Spinal cord (tissue), 10 donors: ENCODE results near the gene GOLGB1. TPM values are rescaled to one million over a fixed set of nuclear protein-coding genes. Genes with fewer than 3 reads are reported as not detected.
"Not testable (repeated sequence)": the region's sequence is repeated elsewhere in the genome, so short reads cannot be mapped to it uniquely, and the experiment has no call there.

ENCODE experiments used
- DNase-seq, 6 donors: peaks; one replicate each; pipeline versions ENCODE4 v3.0.0 to v3.0.0-alpha.2; 2013 to 2015; ENCODE audit warnings: low spot score in 6 of 6, low read depth in 4 of 6
- H3K27ac ChIP-seq: one replicate; pipeline ENCODE4 v1.5.1; 2013; ENCODE audit warnings: low read depth, low read length, control low read depth
- H3K27me3 ChIP-seq: one replicate; pipeline ENCODE4 v1.6.1; 2013; ENCODE audit warnings: low read length; ENCODE audit not compliant: control insufficient read depth, insufficient read depth
- H3K36me3 ChIP-seq: one replicate; pipeline ENCODE4 v1.6.1; 2013; ENCODE audit warnings: low read length; ENCODE audit not compliant: control insufficient read depth, insufficient read depth
- H3K4me1 ChIP-seq: one replicate; pipeline ENCODE4 v1.6.1; 2013; ENCODE audit warnings: low read length; ENCODE audit not compliant: control insufficient read depth, insufficient read depth
- H3K4me3 ChIP-seq: one replicate; pipeline ENCODE4 v1.5.1; 2013; ENCODE audit warnings: low read depth, low read length, control low read depth
- H3K9me3 ChIP-seq: one replicate; pipeline ENCODE4 v1.6.1; 2013; ENCODE audit warnings: low read length; ENCODE audit not compliant: control insufficient read depth, insufficient read depth
- WGBS: methylation state at CpG from one replicate; pipeline ENCODE4 v1.1.5; 2013; ENCODE audit warnings: missing lambda C conversion rate; ENCODE audit not compliant: insufficient coverage; 5-methylcytosine and 5-hydroxymethylcytosine counted together
- polyA plus RNA-seq, 2 donors: library from polyadenylated mRNA; unstranded; fragments of 120-200 nt; gene quantifications; one replicate each; pipeline ENCODE4 v1.2.1, GENCODE V29; 2013; ENCODE audit not compliant: insufficient read length in 2 of 2
- total RNA-seq, 2 donors: library from RNA; depleted of rRNA in 1 of 2; stranded (reverse); fragments of 120-200 nt in 1 of 2; fragments of >200 nt in 1 of 2; gene quantifications; one replicate each; pipeline versions ENCODE4 v1.2.3 to v1.2.4, GENCODE V29; 2013 to 2014
- donor health status: healthy.

Gene GOLGB1
- total and polyA plus RNA-seq, 4 donors: 40.0 to 74.3 (median 48.0) TPM

DNA sequence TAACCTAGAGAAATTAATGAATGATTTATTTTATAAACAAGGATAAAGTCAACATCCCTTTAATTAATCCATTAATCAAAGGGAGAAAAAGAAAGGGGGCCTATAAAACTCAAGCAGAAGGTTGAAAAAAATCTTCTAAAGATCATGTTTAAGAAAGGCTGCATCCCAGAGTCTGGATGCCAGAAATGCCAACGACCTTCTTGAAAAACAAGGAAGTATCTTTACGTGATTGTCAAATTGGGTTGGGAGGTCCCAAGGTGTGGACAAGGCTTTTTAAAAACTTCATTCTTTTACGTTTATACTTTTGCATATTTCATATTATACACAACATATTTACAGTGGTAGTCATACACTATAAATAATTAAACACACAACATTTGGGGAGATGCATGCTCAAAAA is 1.6 kb downstream of the GOLGB1 start:
- H3K4me3 ChIP-seq: peak overlapping the region; percentile 96
- WGBS: no CpG with 5 or more reads among the region's 3 CpGs
- no peaks in the 10 kb centered on the region for H3K27me3 ChIP-seq
- H3K27ac ChIP-seq: peak overlapping the region; percentile 92
- H3K36me3 ChIP-seq: no peaks in the 10 kb centered on the region
- DNase-seq: no peak
- H3K9me3 ChIP-seq: peaks cover 1% of the 10 kb centered on the region
- H3K4me1 ChIP-seq: peaks cover 3% of the 10 kb centered on the region

GRCh38 chr3:121743106-121743505 is 6.4 kb downstream of the GOLGB1 start:
- DNase-seq, H3K27me3 ChIP-seq, H3K9me3 ChIP-seq, H3K4me1 ChIP-seq, H3K27ac ChIP-seq, H3K4me3 ChIP-seq, H3K36me3 ChIP-seq: not testable (repeated sequence)
- WGBS: no CpG with 5 or more reads among the region's 2 CpGs

- Histone ChIP-seq H3K4me1 (no peaks in the 10 kb centered on the region), H3K9me3 (peaks cover 1% of the 10 kb centered on the region), H3K27ac (no peak overlapping the region), H3K4me3 (no peak overlapping the region), H3K36me3 (no peaks in the 10 kb centered on the region), H3K27me3 (no peaks in the 10 kb centered on the region)
- WGBS: no CpG with 5 or more reads among the region's 2 CpGs
- DNase-seq: peak in 1 of 6 donors; percentile 42
Observed at GRCh38 chr3:121740896-121741295, 8.6 kb downstream of the GOLGB1 start.

DNA sequence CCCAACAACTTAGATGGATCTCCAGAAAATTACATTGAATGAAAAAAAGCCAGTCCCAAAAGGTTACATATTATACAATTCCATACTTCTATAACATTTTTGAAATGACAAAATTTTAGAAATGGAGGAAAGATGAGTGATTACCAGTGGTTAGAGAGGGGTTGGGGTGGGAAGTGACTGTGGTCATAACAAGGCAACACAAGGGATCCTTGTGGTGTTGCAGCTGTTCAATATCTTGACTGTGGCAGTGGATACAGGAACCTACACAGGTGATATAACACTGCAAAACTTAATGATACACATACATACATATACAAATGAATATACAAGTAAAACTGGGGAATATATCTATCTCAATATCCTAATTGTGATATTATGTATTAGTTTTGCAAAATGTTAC is 9.6 kb downstream of the GOLGB1 start:
- H3K4me1 ChIP-seq: no peaks in the 10 kb centered on the region
- no peaks in the 10 kb centered on the region for H3K36me3 ChIP-seq
- peaks cover 1% of the 10 kb centered on the region for H3K9me3 ChIP-seq
- H3K27me3 ChIP-seq: no peaks in the 10 kb centered on the region
- no peak overlapping the region for H3K4me3 ChIP-seq
- no peak for DNase-seq
- H3K27ac ChIP-seq: no peak overlapping the region

DNA sequence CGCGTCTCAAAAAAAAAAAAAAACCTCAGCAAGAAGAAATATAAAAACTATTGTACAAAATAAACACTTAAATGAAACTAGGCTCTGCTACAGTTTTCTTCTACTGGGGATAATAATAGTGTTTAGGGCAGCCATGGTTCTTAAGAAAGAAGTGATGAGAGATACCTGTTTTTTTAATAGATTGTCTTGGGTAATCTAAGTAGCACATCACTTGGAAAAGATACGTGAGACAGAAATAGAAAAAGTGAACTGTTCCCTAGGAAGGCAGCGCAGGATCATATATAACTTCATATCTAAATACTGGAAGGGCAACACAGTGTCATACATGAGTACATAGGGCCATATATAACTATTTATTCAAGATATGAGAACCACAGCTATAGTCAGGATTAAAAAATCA is 11.9 kb downstream of the GOLGB1 start:
- DNase-seq: no peak
- Histone ChIP-seq H3K27ac (no peak overlapping the region), H3K36me3 (no peaks in the 10 kb centered on the region), H3K27me3 (no peaks in the 10 kb centered on the region), H3K9me3 (no peaks in the 10 kb centered on the region), H3K4me3 (no peak overlapping the region), H3K4me1 (no peaks in the 10 kb centered on the region)
- no CpG with 5 or more reads among the region's 4 CpGs for WGBS

DNA sequence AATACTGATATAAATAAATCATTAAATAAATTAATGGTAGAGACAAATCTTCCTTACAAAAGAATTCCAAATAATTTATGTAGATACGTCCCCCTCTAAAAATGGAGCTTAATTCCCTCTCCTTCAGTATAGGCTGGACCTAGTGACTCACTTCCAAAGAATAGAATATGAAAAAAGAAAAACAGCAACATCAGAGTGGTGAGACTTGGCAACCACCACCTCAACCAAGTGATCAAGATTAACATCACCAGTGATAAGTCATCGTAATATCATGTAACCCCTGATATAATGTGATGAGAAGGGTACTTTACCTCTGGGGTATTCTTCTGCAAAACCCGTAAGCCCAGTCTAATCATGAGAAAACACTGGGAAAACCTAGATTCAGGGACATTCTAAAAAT is 13.4 kb downstream of the GOLGB1 start:
- H3K27ac ChIP-seq: no peak overlapping the region
- no CpG with 5 or more reads among the region's 3 CpGs for WGBS
- no peaks in the 10 kb centered on the region for H3K4me1 ChIP-seq
- no peak for DNase-seq
- H3K27me3 ChIP-seq: no peaks in the 10 kb centered on the region
- H3K36me3 ChIP-seq: no peaks in the 10 kb centered on the region
- H3K4me3 ChIP-seq: no peak overlapping the region
- H3K9me3 ChIP-seq: no peaks in the 10 kb centered on the region

DNA sequence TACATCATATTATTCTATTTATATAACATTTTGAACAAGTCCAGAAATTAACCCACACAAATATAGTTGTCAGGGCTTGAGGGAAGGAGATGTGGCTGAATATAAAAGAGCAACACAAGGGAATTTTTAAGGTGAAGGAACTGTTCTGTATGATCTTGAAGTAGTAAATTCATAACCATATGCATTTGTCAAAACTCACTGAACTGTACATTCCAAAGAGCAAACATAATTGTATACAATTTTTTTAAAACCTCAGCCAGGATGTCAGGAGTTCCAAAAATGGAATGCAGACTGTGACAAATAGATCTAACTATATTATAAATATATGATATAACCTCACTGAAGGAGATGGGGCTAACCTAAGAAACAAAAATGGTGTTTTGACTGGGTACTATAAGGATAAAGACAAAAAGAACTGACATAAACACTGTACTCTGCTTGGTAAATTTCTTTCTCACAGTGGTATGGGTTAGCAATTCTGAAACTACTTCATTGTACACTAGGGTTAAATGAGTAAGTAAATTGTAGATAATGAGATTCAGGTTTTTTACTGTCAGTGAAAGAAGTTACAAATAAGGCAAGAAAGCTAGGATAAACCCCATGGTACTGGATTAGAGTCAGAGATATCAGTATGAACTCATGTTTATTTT is 14.4 kb downstream of the GOLGB1 start:
- no peaks in the 10 kb centered on the region for H3K27me3 ChIP-seq
- no peak overlapping the region for H3K27ac ChIP-seq
- no peak overlapping the region for H3K4me3 ChIP-seq
- DNase-seq: no peak
- no peaks in the 10 kb centered on the region for H3K36me3 ChIP-seq
- no peaks in the 10 kb centered on the region for H3K9me3 ChIP-seq
- H3K4me1 ChIP-seq: no peaks in the 10 kb centered on the region

DNA sequence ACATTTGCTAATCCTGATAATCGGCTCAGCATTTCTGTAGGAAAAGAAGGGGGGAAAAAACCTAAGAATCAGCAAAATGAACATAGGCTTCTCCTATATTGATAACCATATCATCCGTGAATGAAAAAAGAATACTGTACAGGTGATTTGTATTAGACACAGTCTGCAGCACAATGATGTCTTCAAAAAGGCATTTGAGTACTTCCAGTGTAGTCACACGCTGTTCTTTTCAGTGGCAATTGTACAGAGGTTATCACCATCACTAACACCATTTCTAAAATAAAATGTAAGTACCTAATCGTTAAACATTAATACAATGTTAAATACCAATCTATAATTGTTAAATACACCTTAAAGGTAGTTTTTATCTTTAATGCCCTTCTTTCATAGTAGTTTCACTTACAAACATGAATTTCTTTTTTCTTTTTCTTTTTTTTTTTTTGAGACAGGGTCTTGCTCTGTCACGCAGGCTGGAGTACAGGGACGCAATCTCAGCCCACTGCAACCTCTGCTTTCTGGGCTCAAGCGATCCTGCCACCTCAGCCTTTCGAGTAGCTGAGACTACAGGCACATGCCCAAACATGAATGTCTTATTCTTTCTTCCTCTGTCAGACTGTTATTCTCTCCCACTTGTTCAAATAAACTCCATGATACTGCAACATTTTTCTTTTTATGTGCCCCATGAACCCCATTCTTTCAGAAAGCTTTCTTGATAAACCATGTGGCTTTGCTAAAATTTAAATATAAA is 18.4 kb downstream of the GOLGB1 start:
- Histone ChIP-seq H3K27ac (no peak overlapping the region), H3K9me3 (no peaks in the 10 kb centered on the region)
- WGBS: 81% methylated on average over 4 of the region's 8 CpGs

DNA sequence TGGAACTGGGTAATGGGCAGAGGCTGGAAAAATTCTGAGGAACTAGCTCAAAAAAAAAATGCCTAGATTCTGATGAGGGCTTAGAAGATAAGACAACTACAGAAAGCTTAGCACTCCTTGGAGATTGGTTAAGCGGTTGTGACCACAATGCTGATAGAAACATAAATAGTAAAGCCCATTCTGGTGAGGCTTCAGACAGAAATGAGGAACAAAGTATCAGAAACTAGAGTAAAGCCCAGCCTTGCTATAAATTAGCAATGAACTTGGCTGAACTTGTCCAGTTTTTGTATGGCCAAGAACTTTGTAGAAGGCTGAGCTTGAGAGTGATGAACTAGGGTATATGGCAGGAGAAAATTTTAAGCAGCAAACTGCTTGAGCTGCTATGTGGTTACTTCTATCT is 25.4 kb downstream of the GOLGB1 start:
- no peak for DNase-seq
- Histone ChIP-seq H3K9me3 (no peaks in the 10 kb centered on the region), H3K36me3 (peaks cover 10% of the 10 kb centered on the region), H3K27ac (no peak overlapping the region), H3K4me3 (no peak overlapping the region), H3K27me3 (no peaks in the 10 kb centered on the region), H3K4me1 (no peaks in the 10 kb centered on the region)
- WGBS: 100% methylated on average over 1 of the region's 1 CpG

More for the DNA sequence above, 18.4 kb downstream of the GOLGB1 start:
- Histone ChIP-seq H3K36me3 (no peaks in the 10 kb centered on the region), H3K4me3 (no peak overlapping the region), H3K27me3 (no peaks in the 10 kb centered on the region), H3K4me1 (no peaks in the 10 kb centered on the region)
- no peak for DNase-seq

GRCh38 chr3:121723485-121723884 is 26.1 kb downstream of the GOLGB1 start:
- Histone ChIP-seq H3K27ac (no peak overlapping the region), H3K36me3 (peaks cover 10% of the 10 kb centered on the region), H3K4me1 (no peaks in the 10 kb centered on the region), H3K9me3 (no peaks in the 10 kb centered on the region), H3K27me3 (no peaks in the 10 kb centered on the region), H3K4me3 (no peak overlapping the region)
- WGBS: no CpG with 5 or more reads among the region's 1 CpG
- DNase-seq: no peak
